ENCODE measurements around the gene PDIK1L. TPM values are rescaled to one million over a fixed set of nuclear protein-coding genes. Genes with fewer than 3 reads are reported as not detected.

Gene PDIK1L
- total and polyA plus RNA-seq, 2 of the 8 experiments (the other 6 are each of a cell fraction or from before 2014, with no cell fraction given), result 0.95 to 4.5 TPM

DNA sequence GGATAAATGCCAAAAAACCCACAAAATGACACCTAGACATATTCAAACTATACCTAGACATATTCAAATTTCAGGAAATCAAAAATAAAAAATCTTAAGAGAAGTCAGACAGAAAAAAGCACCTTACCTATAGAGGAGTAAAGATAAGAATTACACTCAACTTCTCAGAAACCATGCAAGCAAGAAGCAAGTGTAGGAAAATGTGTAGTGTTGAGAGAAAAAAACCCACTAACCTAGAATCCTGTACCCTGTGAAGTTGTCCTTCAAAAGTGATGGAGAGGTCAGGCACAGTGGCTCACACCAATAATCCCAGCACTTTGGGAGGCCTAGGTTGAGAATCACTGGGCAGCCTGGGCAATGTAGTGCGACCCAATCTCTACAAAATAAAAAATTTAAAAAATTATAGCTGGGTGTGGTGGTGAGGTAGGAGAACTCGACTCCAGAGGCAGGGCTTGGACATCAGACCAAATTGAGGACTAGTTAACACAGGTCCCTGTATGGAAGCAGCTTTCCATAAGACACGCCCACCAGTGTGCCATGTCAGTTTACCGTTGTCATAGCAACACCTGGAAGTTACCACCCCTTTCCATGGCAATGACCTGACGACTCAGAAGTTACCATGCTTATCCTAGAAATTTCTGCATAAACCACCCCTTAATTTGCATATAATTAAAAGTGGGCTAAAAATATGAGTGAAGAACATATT is 20.7 kb downstream of the PDIK1L start:
- no peaks in the 10 kb centered on the region for H3K27me3 ChIP-seq (replicated peaks in 1 of 4; ENCODE audit: control insufficient read depth in 3 of 4, extremely low read depth in 1 of 4, insufficient read depth in 3 of 4, low read length in 3 of 4)
- H4K91ac ChIP-seq (replicated peaks; ENCODE audit: insufficient read length, low read length), result no peak overlapping the region
- H2BK5ac ChIP-seq (ENCODE audit: low read depth, low read length), result no peak overlapping the region
- no peak overlapping the region for H3K18ac ChIP-seq (ENCODE audit: extremely low read depth, low read length)
- no peak overlapping the region for H3K23ac ChIP-seq (ENCODE audit: insufficient read length)
- no peak overlapping the region for H3K4me2 ChIP-seq (ENCODE audit: insufficient read depth in 1 of 2, low read depth in 2 of 2, low read length in 2 of 2)
- FAIRE-seq (no peak), DNase-seq (ENCODE audit: low read depth in 1 of 2, low spot score in 2 of 2) (peak in 1 of 2 experiments; percentile 57)
- no peak overlapping the region for H3K27ac ChIP-seq (ENCODE audit: low read depth, low read length)
- H2BK120ac ChIP-seq (replicated peaks; ENCODE audit: low read depth, low read length), result no peak overlapping the region
- H3K9me3 ChIP-seq (ENCODE audit: insufficient read depth in 2 of 2, low read depth in 1 of 2, low read length in 1 of 2), result no peaks in the 10 kb centered on the region
- ChIA-PET POLR2A (ENCODE audit: partially characterized antibody) (interaction anchor here (0.8 to 1.4 kb wide), 3 partner anchors 9 to 21 kb away, joined by 3 to 4 read pairs (median 3); partner anchors contain the start of gene PDIK1L), CTCF (ENCODE audit: partially characterized antibody) (interaction anchor here (1.2 to 2.0 kb wide), 3 partner anchors 10 to 28 kb away, joined by 3 to 7 read pairs (median 4); no protein-coding TSS in a partner anchor)
- no peak overlapping the region for H3K4ac ChIP-seq (replicated peaks; ENCODE audit: insufficient read length, low read depth, low read length)
- no peak overlapping the region for H2BK20ac ChIP-seq (ENCODE audit: low read length)
- no peak overlapping the region for H2AFZ ChIP-seq (ENCODE audit: low read length)
- H4K20me1 ChIP-seq (replicated peaks in 1 of 2; ENCODE audit: control insufficient read depth in 1 of 2, insufficient read depth in 2 of 2, low read length in 2 of 2), result no peaks in the 10 kb centered on the region
- WGBS, 2 experiments (ENCODE audit: extremely low coverage in 1 of 2, insufficient coverage in 1 of 2, insufficient read length in 1 of 2, insufficient replicate concordance in 2 of 2, low coverage in 1 of 2, low lambda C conversion rate in 2 of 2, missing lambda C conversion rate in 1 of 2), result 78% methylated on average over 5 of the region's 5 CpGs; no CpG with 5 or more reads in 1 of the 2 experiments
- no peak for TF ChIP-seq KDM4A (IDR thresholded peaks at IDR 0.05; ENCODE audit: low read depth, low read length, severe bottlenecking)
- peak; percentile 29; the same call in 1 of the 2 replicates for TF ChIP-seq RFX5 (IDR thresholded peaks at IDR 0.05; ENCODE audit: borderline replicate concordance, low read depth, low read length)
- H2BK15ac ChIP-seq (ENCODE audit: low read length), result no peak overlapping the region
- no peaks in the 10 kb centered on the region for H3K79me2 ChIP-seq (ENCODE audit: control insufficient read depth in 1 of 2, insufficient read depth in 2 of 2, low read length in 2 of 2)
- H2BK12ac ChIP-seq (ENCODE audit: low read depth, low read length), result no peak overlapping the region
- H3K23me2 ChIP-seq (ENCODE audit: low read depth, low read length), result no peaks in the 10 kb centered on the region; the same call in 1 of the 2 replicates
- no peak overlapping the region for H4K5ac ChIP-seq (ENCODE audit: insufficient read length, low read depth, low read length)
- no peaks in the 10 kb centered on the region for H3K4me1 ChIP-seq (replicated peaks in 1 of 4; ENCODE audit: control insufficient read depth in 3 of 4, insufficient read depth in 4 of 4, low read length in 3 of 4)
- no peaks in the 10 kb centered on the region for H3K79me1 ChIP-seq (ENCODE audit: low read depth, low read length)
- no peak overlapping the region for H2AK5ac ChIP-seq (ENCODE audit: low read depth, low read length)
- no peak overlapping the region for H3K14ac ChIP-seq (ENCODE audit: insufficient read length)
- H3K4me3 ChIP-seq (ENCODE audit: extremely low read depth in 1 of 4, insufficient read depth in 2 of 4, low read depth in 3 of 4, low read length in 4 of 4), result no peak overlapping the region
- no peaks in the 10 kb centered on the region for H3K36me3 ChIP-seq (ENCODE audit: control insufficient read depth in 2 of 4, insufficient read depth in 4 of 4, low read length in 3 of 4)
- no peak overlapping the region for H3K56ac ChIP-seq (replicated peaks; ENCODE audit: insufficient read length, low read depth, low read length)
- H3K9ac ChIP-seq (replicated peaks in 1 of 4; ENCODE audit: extremely low read depth in 1 of 4, low read depth in 3 of 4, low read length in 3 of 4), result no peak overlapping the region
- H4K8ac ChIP-seq (ENCODE audit: extremely low read depth, insufficient read depth, low read length), result no peak overlapping the region
